SU-DHL-6 (cell line): ENCODE data around the gene UVSSA.

Experiments used
- H2AFZ ChIP-seq: fragments of 200-600 bp; sonication (generic); 2 replicates; pipeline ENCODE4 v1.6.1; 2014; ENCODE audit warnings: low read depth, mild to moderate bottlenecking, moderate library complexity, mixed read lengths, antibody characterized with exemption, low read length; ENCODE audit not compliant: severe bottlenecking
- H3F3A ChIP-seq: fragments of 200-600 bp; shearing (Covaris generic); 2 replicates; pipeline ENCODE4 v1.6.0; 2016; ENCODE audit warnings: antibody characterized with exemption, mild to moderate bottlenecking; ENCODE audit not compliant: insufficient read depth
- H3K27ac ChIP-seq: fragments of 200-600 bp; sonication (generic); 2 replicates; pipeline ENCODE4 v1.5.1; 2016; ENCODE audit warnings: low read depth, mild to moderate bottlenecking, low read length, moderate library complexity, mixed read lengths
- H3K27me3 ChIP-seq: fragments of 200-600 bp; sonication (generic), shearing (Covaris generic); 2 replicates; pipeline ENCODE4 v1.6.0; 2014; ENCODE audit warnings: mild to moderate bottlenecking, low read length
- H3K36me3 ChIP-seq: fragments of 200-600 bp; sonication (generic); 2 replicates; pipeline ENCODE4 v1.6.1; 2014; ENCODE audit warnings: mild to moderate bottlenecking, low read length, mixed read lengths
- H3K4me2 ChIP-seq: fragments of 300-600, 200-600 bp; shearing (Covaris generic), sonication (generic); 2 replicates; pipeline ENCODE4 v1.6.0; 2014; ENCODE audit warnings: low read length, low read depth, mild to moderate bottlenecking; ENCODE audit not compliant: poor library complexity, severe bottlenecking
- H3K4me3 ChIP-seq: fragments of 200-600 bp; sonication (generic); 2 replicates; pipeline ENCODE4 v1.5.1; 2014; ENCODE audit warnings: antibody characterized with exemption, low read length, mild to moderate bottlenecking, mixed read lengths; ENCODE audit not compliant: insufficient read depth, poor library complexity, severe bottlenecking
- H3K79me2 ChIP-seq: fragments of 200-600 bp; sonication (generic); 2 replicates; pipeline ENCODE4 v1.6.1; 2014; ENCODE audit warnings: mild to moderate bottlenecking, low read length, moderate library complexity; ENCODE audit not compliant: insufficient read depth
- H3K9ac ChIP-seq: fragments of 200-600 bp; sonication (generic); 2 replicates; pipeline ENCODE4 v1.7.0; 2014; ENCODE audit warnings: mild to moderate bottlenecking, low read length
- H3K9me2 ChIP-seq: fragments of 200-600 bp; sonication (generic); replicated peaks from 2 replicates; pipeline ENCODE4 v1.6.1; 2014; ENCODE audit warnings: low read length; ENCODE audit not compliant: insufficient read depth
- H3K9me3 ChIP-seq: fragments of 200-600 bp; sonication (generic); 2 replicates; pipeline ENCODE4 v1.6.1; 2014; ENCODE audit warnings: low read length, mixed read lengths; ENCODE audit not compliant: insufficient read depth
- H4K20me1 ChIP-seq: fragments of 200-600 bp; sonication (generic); 2 replicates; pipeline ENCODE4 v1.6.1; 2014; ENCODE audit warnings: low read depth, mild to moderate bottlenecking, antibody characterized with exemption, low read length, moderate library complexity, mixed read lengths
- EZH2phosphoT487 ChIP-seq: fragments of 200-600 bp; sonication (generic), shearing (Covaris generic); conservative IDR thresholded peaks from 2 replicates; pipeline ENCODE4 v1.6.1; 2018; ENCODE audit warnings: mild to moderate bottlenecking, antibody characterized with exemption, low read length, moderate library complexity, mixed read lengths
- TF ChIP-seq, protein P1 (sequence below): fragments of 200-600 bp; sonication (generic); IDR thresholded peaks from one replicate; pipeline ENCODE4 v1.5.1; 2017; ENCODE audit warnings: antibody characterized with exemption, mild to moderate bottlenecking, low read length, moderate library complexity; ENCODE audit not compliant: insufficient read depth, poor library complexity, severe bottlenecking

UVSSA gene

DNA sequence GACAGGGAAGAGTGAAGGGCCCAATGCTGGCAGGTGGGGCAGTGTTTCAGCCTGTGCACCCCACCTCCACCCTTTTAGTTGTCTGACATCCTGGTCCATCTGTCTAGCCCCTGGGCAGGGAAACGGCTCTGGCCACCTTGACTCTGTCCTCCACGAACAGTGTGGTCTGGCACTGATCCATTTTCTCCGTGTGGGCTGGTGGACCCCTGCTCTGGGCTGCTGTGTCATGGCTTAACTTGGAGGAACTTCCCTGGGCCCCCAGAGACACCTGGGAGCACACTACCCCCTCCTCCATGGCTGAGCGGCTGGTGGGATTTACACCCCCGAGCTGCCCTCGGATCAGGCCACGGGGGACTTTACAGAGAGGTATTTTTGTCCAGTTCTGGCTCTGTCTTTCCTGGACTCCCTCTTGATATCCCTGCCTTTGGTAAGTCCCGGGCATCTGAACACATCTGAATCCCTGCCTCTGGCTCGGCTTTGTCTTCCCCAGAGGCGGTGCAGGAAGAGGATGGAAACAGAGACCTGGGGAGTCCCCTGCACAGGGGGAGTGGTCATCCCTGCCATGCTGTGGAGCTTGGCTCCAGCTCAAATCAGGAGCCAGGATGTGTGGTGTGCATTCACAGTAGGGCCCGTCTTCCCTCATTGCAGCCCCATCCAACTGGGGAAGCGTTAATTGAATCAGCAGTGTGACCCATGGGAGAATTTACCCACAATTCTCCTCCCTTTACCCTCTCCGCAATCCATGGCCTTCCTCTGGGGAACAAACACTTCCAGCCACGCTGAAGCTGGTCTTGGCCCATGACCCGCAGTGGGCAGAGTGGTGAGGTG is 65.6 kb downstream of the UVSSA start:
- Histone ChIP-seq H4K20me1 (no peaks in the 10 kb centered on the region), H3F3A (no peaks in the 10 kb centered on the region), H3K9ac (no peak overlapping the region), H3K9me2 (no peaks in the 10 kb centered on the region), H3K4me2 (no peak overlapping the region), H3K79me2 (no peaks in the 10 kb centered on the region), H3K27me3 (no peaks in the 10 kb centered on the region), H3K9me3 (no peaks in the 10 kb centered on the region), H3K36me3 (no peaks in the 10 kb centered on the region), H3K27ac (no peak overlapping the region), H3K4me3 (no peak overlapping the region), H2AFZ (no peak overlapping the region)
- TF ChIP-seq, protein P1, sequence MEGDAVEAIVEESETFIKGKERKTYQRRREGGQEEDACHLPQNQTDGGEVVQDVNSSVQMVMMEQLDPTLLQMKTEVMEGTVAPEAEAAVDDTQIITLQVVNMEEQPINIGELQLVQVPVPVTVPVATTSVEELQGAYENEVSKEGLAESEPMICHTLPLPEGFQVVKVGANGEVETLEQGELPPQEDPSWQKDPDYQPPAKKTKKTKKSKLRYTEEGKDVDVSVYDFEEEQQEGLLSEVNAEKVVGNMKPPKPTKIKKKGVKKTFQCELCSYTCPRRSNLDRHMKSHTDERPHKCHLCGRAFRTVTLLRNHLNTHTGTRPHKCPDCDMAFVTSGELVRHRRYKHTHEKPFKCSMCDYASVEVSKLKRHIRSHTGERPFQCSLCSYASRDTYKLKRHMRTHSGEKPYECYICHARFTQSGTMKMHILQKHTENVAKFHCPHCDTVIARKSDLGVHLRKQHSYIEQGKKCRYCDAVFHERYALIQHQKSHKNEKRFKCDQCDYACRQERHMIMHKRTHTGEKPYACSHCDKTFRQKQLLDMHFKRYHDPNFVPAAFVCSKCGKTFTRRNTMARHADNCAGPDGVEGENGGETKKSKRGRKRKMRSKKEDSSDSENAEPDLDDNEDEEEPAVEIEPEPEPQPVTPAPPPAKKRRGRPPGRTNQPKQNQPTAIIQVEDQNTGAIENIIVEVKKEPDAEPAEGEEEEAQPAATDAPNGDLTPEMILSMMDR, result no peak
- no peak for TF ChIP-seq EZH2phosphoT487

DNA sequence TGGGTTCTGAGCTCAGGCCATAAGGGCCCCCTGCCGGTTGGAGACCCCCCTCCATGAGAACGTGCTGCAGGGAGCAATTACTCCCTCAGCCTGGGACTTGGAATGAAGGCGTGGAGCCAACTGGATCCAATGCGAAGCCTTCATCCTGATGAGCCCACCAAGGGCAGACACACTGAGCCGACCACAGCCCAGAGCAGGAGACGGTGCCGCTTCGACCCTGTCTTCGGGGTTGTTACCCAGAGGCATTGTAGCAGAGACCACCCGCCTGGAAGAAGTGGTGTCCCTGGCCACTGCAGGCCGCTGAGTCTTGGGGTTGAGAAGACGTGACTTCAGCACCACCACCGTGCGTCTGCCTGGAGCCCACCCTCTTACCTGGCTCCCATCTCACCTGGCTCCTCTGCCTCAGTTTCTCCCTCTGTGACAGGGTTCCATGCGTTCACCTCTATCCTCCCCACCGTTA is 66.2 kb downstream of the UVSSA start:
- Histone ChIP-seq H3K79me2 (no peaks in the 10 kb centered on the region), H2AFZ (no peak overlapping the region), H3F3A (no peaks in the 10 kb centered on the region), H3K9me2 (no peaks in the 10 kb centered on the region), H3K27me3 (no peaks in the 10 kb centered on the region), H4K20me1 (no peaks in the 10 kb centered on the region), H3K36me3 (no peaks in the 10 kb centered on the region), H3K4me2 (no peak overlapping the region), H3K9ac (no peak overlapping the region), H3K4me3 (no peak overlapping the region), H3K9me3 (no peaks in the 10 kb centered on the region), H3K27ac (no peak overlapping the region)
- TF ChIP-seq, protein P1, result no peak
- no peak for TF ChIP-seq EZH2phosphoT487

DNA sequence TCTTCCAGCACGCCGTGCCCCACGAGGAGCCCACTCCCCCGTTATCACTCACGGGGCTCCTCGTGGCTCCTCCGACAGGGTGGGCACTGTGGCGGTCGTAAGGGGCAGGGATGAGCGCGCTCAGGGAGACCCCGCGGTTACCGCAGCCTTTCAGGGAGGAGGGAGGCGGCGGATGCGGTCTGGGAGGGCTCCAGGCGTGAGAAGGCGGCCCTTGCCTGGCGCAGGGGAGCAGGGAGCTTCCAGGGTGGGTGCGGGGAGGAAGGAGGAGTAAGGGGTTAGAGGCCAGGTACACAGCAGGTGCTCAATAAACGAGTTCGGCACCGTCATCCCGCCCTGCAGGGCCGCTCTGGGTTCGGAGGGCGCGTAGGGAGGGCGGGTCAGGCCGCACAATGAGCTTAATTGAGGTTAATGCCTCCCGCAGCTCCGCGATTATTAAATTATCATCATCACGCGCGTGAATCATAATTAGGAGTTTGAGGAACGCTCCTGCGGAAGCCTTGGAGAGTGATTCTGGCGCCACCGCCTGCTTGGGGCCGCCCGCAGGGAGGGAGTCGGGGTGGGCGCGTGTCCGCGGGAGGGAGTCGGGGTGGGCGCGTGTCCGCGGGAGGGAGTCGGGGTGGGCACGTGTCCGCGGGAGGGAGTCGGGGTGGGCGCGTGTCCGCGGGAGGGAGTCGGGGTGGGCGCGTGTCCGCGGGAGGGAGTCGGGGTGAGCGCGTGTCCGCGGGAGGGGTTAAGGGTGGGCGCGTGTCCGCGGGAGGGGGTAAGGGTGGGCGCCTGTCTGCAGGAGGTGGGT is 66.9 kb downstream of the UVSSA start:
- Histone ChIP-seq H3F3A (no peaks in the 10 kb centered on the region), H3K4me3 (no peak overlapping the region), H3K9me3 (no peaks in the 10 kb centered on the region), H3K36me3 (no peaks in the 10 kb centered on the region), H4K20me1 (no peaks in the 10 kb centered on the region), H3K27ac (no peak overlapping the region), H3K9me2 (no peaks in the 10 kb centered on the region), H2AFZ (no peak overlapping the region), H3K79me2 (no peaks in the 10 kb centered on the region), H3K9ac (no peak overlapping the region), H3K4me2 (no peak overlapping the region), H3K27me3 (no peaks in the 10 kb centered on the region)
- no peak for TF ChIP-seq EZH2phosphoT487
- TF ChIP-seq, protein P1, result no peak
